SK-N-SH (cell line): Measurements from ENCODE around the gene MACROD1. TPM values are rescaled to one million over a fixed set of nuclear protein-coding genes. Genes with fewer than 3 reads are reported as not detected.

ENCODE experiments used
- CTCF ChIA-PET: fragments of 300-600, 350-600 bp; formaldehyde crosslinking; extraction: SDS; loops from one replicate; lab custom pipeline; 2021; lab: Yijun Ruan, JAX
- POLR2A ChIA-PET: fragments of 350-600 bp; sonication (Branson Sonifier 250); formaldehyde crosslinking; extraction: SDS; loops from one replicate; lab custom pipeline; 2020; ENCODE audit warnings: antibody characterized with exemption, inconsistent platforms; lab: Yijun Ruan, JAX
- DNase-seq: peaks from one replicate; pipeline ENCODE4 v3.0.0; 2012
- H2AFZ ChIP-seq: fragments of 200-600 bp; sonication (generic); 2 replicates; pipeline ENCODE4 v1.8.1; 2016; ENCODE audit warnings: antibody characterized with exemption, mild to moderate bottlenecking, low read depth
- H3F3A ChIP-seq: fragments of 200-600 bp; sonication (generic); replicated peaks from 2 replicates; pipeline ENCODE3; 2016; ENCODE audit warnings: antibody characterized with exemption, mild to moderate bottlenecking; ENCODE audit not compliant: insufficient read depth
- H3K27ac ChIP-seq, 2 experiments: fragments of 200-500 bp in 1 of 2; fragments of 200-600 bp in 1 of 2; sonication (Bioruptor generic) in 1 of 2; sonication (generic), shearing (Covaris generic) in 1 of 2; 2 replicates each; pipeline versions ENCODE4 v1.5.1 to v1.6.1; 2014 to 2016; ENCODE audit warnings: low read depth in 2 of 2, inconsistent platforms in 1 of 2, low read length in 1 of 2, mild to moderate bottlenecking in 1 of 2, mixed read lengths in 1 of 2
- H3K27me3 ChIP-seq: fragments of 200-600 bp; sonication (generic), shearing (Covaris generic); 2 replicates; pipeline ENCODE4 v1.6.1; 2016; ENCODE audit warnings: mixed run types; ENCODE audit not compliant: insufficient read depth
- H3K36me3 ChIP-seq, 2 experiments: fragments of 200-500 bp in 1 of 2; fragments of 200-600 bp in 1 of 2; sonication (Bioruptor generic) in 1 of 2; sonication (generic) in 1 of 2; replicated peaks in 1 of 2; 2 replicates each; pipeline versions ENCODE3 to v1.5.1; 2014 to 2016; ENCODE audit warnings: low read length in 1 of 2, mild to moderate bottlenecking in 1 of 2; ENCODE audit not compliant: insufficient read depth in 2 of 2, control insufficient read depth in 1 of 2
- H3K4me1 ChIP-seq, 2 experiments: fragments of 200-500 bp in 1 of 2; fragments of 200-600 bp in 1 of 2; sonication (Bioruptor generic) in 1 of 2; sonication (generic), shearing (Covaris generic) in 1 of 2; 2 replicates each; pipeline versions ENCODE4 v1.5.1 to v1.6.1; 2014 to 2016; ENCODE audit warnings: low read depth in 1 of 2, low read length in 1 of 2, mixed run types in 1 of 2; ENCODE audit not compliant: insufficient read depth in 2 of 2, control insufficient read depth in 1 of 2
- H3K4me2 ChIP-seq: fragments of 200-600 bp; sonication (generic), shearing (Covaris generic); 2 replicates; pipeline ENCODE4 v1.6.1; 2017; ENCODE audit warnings: mixed run types
- H3K4me3 ChIP-seq, 2 experiments: fragments of 200-500 bp in 1 of 2; fragments of 200-600 bp in 1 of 2; sonication (Bioruptor generic) in 1 of 2; sonication (generic), shearing (Covaris generic) in 1 of 2; 2 replicates each; pipeline versions ENCODE4 v1.5.1 to v1.8.1; 2014 to 2016; ENCODE audit warnings: low read depth in 2 of 2, inconsistent platforms in 1 of 2, low read length in 1 of 2, mild to moderate bottlenecking in 1 of 2, mixed read lengths in 1 of 2, moderate library complexity in 1 of 2
- H3K79me2 ChIP-seq: fragments of 200-600 bp; sonication (generic); 2 replicates; pipeline ENCODE4 v1.8.1; 2017; ENCODE audit warnings: mild to moderate bottlenecking; ENCODE audit not compliant: insufficient read depth
- H3K9ac ChIP-seq: fragments of 200-600 bp; sonication (generic); 2 replicates; pipeline ENCODE4 v1.6.1; 2017; ENCODE audit warnings: mixed run types
- H3K9me2 ChIP-seq: fragments of 200-600 bp; sonication (generic); 2 replicates; pipeline ENCODE4 v1.6.1; 2017; ENCODE audit warnings: mixed run types
- H3K9me3 ChIP-seq: fragments of 200-600 bp; sonication (generic); 2 replicates; pipeline ENCODE4 v1.6.1; 2017; ENCODE audit warnings: mixed run types, mild to moderate bottlenecking, moderate library complexity
- H4K20me1 ChIP-seq: fragments of 200-600 bp; sonication (generic); 2 replicates; pipeline ENCODE4 v1.6.1; 2017; ENCODE audit warnings: mild to moderate bottlenecking, mixed run types; ENCODE audit not compliant: insufficient read depth
- ELF1 ChIP-seq: IDR thresholded peaks from 2 replicates; pipeline ENCODE4 v1.4.0; 2012
- EZH2phosphoT487 ChIP-seq: fragments of 200-600 bp; sonication (generic); IDR thresholded peaks from 2 replicates; pipeline ENCODE4 v1.6.1; 2017; ENCODE audit warnings: low read depth, mixed run types, mild to moderate bottlenecking, antibody characterized with exemption, moderate library complexity, borderline replicate concordance
- GABPA ChIP-seq: IDR thresholded peaks from 2 replicates; pipeline ENCODE4 v1.4.0; 2012; ENCODE audit warnings: low read depth, mild to moderate bottlenecking
- GATA2 ChIP-seq: sonication (generic); formaldehyde crosslinking; IDR thresholded peaks from 2 replicates; pipeline ENCODE4 v1.5.0; 2020; ENCODE audit warnings: mild to moderate bottlenecking, missing genetic modification reagents
- SIN3A ChIP-seq: IDR thresholded peaks from 2 replicates; pipeline ENCODE4 v1.6.1; 2012; ENCODE audit warnings: low read depth, mild to moderate bottlenecking, low read length, moderate library complexity, borderline replicate concordance
- TAF1 ChIP-seq: IDR thresholded peaks from 2 replicates; pipeline ENCODE4 v1.6.1; 2012; ENCODE audit warnings: low read depth, mild to moderate bottlenecking, low read length, moderate library complexity, borderline replicate concordance
- WGBS: methylation state at CpG from one replicate; pipeline ENCODE4 v1.1.6; 2017; ENCODE audit warnings: low lambda C conversion rate; 5-methylcytosine and 5-hydroxymethylcytosine counted together
- polyA plus RNA-seq, 3 experiments: library from polyadenylated mRNA; depleted of rRNA; stranded (reverse); fragments of >200 nt; gene quantifications; 2 replicates each; pipeline ENCODE4 v1.2.3, GENCODE V29; 2012
- TF ChIP-seq, protein P1 (sequence below): fragments of 200-600 bp; sonication (generic); IDR thresholded peaks from 2 replicates; pipeline ENCODE4 v1.6.1; 2017; ENCODE audit warnings: antibody characterized with exemption, mild to moderate bottlenecking, moderate library complexity

The MACROD1 gene
- polyA plus RNA-seq, 1 of the 3 experiments (the other 2 are of a cell fraction) = 49.1 TPM

- H3K9me2 ChIP-seq = no peaks in the 10 kb centered on the region
- peak overlapping the region in 1 of 2 experiments; percentile 91; a peak in 2 of 4 replicates for H3K27ac ChIP-seq
- peaks cover 3% of the 10 kb centered on the region; the same call in 1 of the 2 replicates for H3K79me2 ChIP-seq
- H3K9me3 ChIP-seq = no peaks in the 10 kb centered on the region
- no peaks in the 10 kb centered on the region for H3K27me3 ChIP-seq
- peaks cover 0 to 59% of the 10 kb centered on the region in 2 experiments; a peak in 2 of 4 replicates for H3K4me1 ChIP-seq
- no peak for DNase-seq
- no peak for TF ChIP-seq TAF1
- no peak for TF ChIP-seq EZH2phosphoT487
- TF ChIP-seq, protein P1, sequence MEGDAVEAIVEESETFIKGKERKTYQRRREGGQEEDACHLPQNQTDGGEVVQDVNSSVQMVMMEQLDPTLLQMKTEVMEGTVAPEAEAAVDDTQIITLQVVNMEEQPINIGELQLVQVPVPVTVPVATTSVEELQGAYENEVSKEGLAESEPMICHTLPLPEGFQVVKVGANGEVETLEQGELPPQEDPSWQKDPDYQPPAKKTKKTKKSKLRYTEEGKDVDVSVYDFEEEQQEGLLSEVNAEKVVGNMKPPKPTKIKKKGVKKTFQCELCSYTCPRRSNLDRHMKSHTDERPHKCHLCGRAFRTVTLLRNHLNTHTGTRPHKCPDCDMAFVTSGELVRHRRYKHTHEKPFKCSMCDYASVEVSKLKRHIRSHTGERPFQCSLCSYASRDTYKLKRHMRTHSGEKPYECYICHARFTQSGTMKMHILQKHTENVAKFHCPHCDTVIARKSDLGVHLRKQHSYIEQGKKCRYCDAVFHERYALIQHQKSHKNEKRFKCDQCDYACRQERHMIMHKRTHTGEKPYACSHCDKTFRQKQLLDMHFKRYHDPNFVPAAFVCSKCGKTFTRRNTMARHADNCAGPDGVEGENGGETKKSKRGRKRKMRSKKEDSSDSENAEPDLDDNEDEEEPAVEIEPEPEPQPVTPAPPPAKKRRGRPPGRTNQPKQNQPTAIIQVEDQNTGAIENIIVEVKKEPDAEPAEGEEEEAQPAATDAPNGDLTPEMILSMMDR = no peak
- no peak for TF ChIP-seq GABPA
- TF ChIP-seq ELF1 = no peak
- no peak for TF ChIP-seq SIN3A
- WGBS = 77% methylated on average over 15 of the region's 24 CpGs
- POLR2A ChIA-PET = interaction anchor here (1.1 to 1.7 kb wide), 2 partner anchors 72 to 149 kb away, joined by 3 to 4 read pairs; no protein-coding TSS in a partner anchor
- CTCF ChIA-PET = interaction anchor here (0.7 to 14.5 kb wide), 17 partner anchors 14 to 382 kb away, joined by 3 to 207 read pairs (median 7); partner anchors contain the start of genes FLRT1, MACROD1, MARK2 and ZFTA
- no peaks in the 10 kb centered on the region for H3K36me3 ChIP-seq
- no peaks in the 10 kb centered on the region for H4K20me1 ChIP-seq
- no peak overlapping the region for H2AFZ ChIP-seq
- H3K9ac ChIP-seq = no peak overlapping the region
- no peak overlapping the region for H3K4me2 ChIP-seq
- H3K4me3 ChIP-seq = no peak overlapping the region
- peaks cover 3% of the 10 kb centered on the region for H3F3A ChIP-seq
Observed at GRCh38 chr11:64150481-64151239, 15.3 kb downstream of the MACROD1 start.

DNA sequence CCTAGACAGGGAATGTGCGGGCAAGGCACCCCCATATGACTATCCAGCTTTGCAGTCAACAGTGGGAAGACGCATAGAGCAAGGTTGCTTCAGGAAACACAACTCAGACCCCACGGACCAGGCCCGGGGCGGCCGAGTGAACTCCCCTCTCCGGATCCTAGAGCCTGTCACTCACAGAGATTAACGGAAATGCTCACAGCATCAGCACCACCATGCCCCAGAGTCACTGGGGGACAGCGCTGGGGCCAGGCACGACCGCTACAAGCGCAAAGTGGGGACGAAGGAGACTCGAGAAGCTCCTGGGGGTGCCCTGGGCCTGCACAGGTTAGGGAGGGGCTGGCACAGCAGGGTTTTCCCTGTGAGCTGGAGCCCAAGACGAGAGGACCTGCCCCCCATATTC lies 15.9 kb downstream of the MACROD1 start:
- POLR2A ChIA-PET = interaction anchor here (0.8 to 1.7 kb wide), 4 partner anchors 72 to 105 kb away, joined by 3 to 4 read pairs (median 4); no protein-coding TSS in a partner anchor
- 94% methylated on average over 15 of the region's 15 CpGs for WGBS
- H4K20me1 ChIP-seq = no peaks in the 10 kb centered on the region

More for the DNA sequence above, 15.9 kb downstream of the MACROD1 start:
- no peak overlapping the region for H2AFZ ChIP-seq
- H3K4me2 ChIP-seq = no peak overlapping the region
- H3K27ac ChIP-seq = peak overlapping the region in 1 of 2 experiments; percentile 91; a peak in 2 of 4 replicates
- H3K9me3 ChIP-seq = no peaks in the 10 kb centered on the region
- TF ChIP-seq GATA2 (CRISPR knock-in tag) = no peak
- no peak for DNase-seq
- no peaks in the 10 kb centered on the region for H3K27me3 ChIP-seq
- no peak overlapping the region for H3K9ac ChIP-seq
- CTCF ChIA-PET = interaction anchor here (0.7 to 14.5 kb wide), 30 partner anchors 14 to 384 kb away, joined by 3 to 207 read pairs (median 4); partner anchors contain the start of genes FLRT1, MACROD1, MARK2 and ZFTA
- no peaks in the 10 kb centered on the region for H3K9me2 ChIP-seq
- H3K79me2 ChIP-seq = peaks cover 3% of the 10 kb centered on the region; the same call in 1 of the 2 replicates
- no peaks in the 10 kb centered on the region for H3K36me3 ChIP-seq
- no peak overlapping the region for H3K4me3 ChIP-seq
- H3K4me1 ChIP-seq = peaks cover 0 to 65% of the 10 kb centered on the region in 2 experiments; a peak in 2 of 4 replicates
- H3F3A ChIP-seq = peaks cover 3% of the 10 kb centered on the region
